Gastroesophageal sphincter (tissue), 3 donors: ENCODE results near the gene TMEM170A.

ENCODE experiments used
- CTCF ChIP-seq, 4 experiments: fragments of 200-600 bp in 2 of 4; fragments of 450-650 bp in 2 of 4; sonication (generic) in 1 of 4; IDR thresholded peaks; one replicate each; pipeline ENCODE4 v1.5.1; 2017 to 2019; ENCODE audit warnings: antibody characterized with exemption in 4 of 4, mild to moderate bottlenecking in 2 of 4, moderate library complexity in 2 of 4
- EP300 ChIP-seq: sonication (generic); formaldehyde crosslinking; IDR thresholded peaks from one replicate; pipeline ENCODE4 v1.6.1; 2017; ENCODE audit warnings: antibody characterized with exemption, mild to moderate bottlenecking
- POLR2A ChIP-seq, 2 donors: fragments of 450-650 bp; IDR thresholded peaks; one replicate each; pipeline ENCODE4 v1.6.1; 2017; ENCODE audit warnings: antibody characterized with exemption in 2 of 2, mild to moderate bottlenecking in 2 of 2, moderate library complexity in 1 of 2
- POLR2AphosphoS5 ChIP-seq: sonication (generic); formaldehyde crosslinking; IDR thresholded peaks from one replicate; pipeline ENCODE4 v1.6.1; 2017; ENCODE audit warnings: antibody characterized with exemption

GRCh38 chr16:75460446-75460845, 4.0 kb downstream of the TMEM170A start:
- TF ChIP-seq CTCF (IDR thresholded peaks at IDR 0.05): no peak
- TF ChIP-seq EP300: no peak
- TF ChIP-seq POLR2A (IDR thresholded peaks at IDR 0.05): no peak
- TF ChIP-seq POLR2AphosphoS5: no peak
